GM19239 (cell line): ENCODE data around the gene GRK4.

Source experiments
- DNase-seq: peaks from one replicate; pipeline ENCODE4 v3.0.0; 2011; ENCODE audit warnings: low spot score; ENCODE audit not compliant: insufficient read length
- FAIRE-seq: peaks from 2 replicates; lab custom pipeline; 2011; peaks lifted over from hg19 to GRCh38; lab: Jason Lieb, UNC

Gene GRK4

DNA sequence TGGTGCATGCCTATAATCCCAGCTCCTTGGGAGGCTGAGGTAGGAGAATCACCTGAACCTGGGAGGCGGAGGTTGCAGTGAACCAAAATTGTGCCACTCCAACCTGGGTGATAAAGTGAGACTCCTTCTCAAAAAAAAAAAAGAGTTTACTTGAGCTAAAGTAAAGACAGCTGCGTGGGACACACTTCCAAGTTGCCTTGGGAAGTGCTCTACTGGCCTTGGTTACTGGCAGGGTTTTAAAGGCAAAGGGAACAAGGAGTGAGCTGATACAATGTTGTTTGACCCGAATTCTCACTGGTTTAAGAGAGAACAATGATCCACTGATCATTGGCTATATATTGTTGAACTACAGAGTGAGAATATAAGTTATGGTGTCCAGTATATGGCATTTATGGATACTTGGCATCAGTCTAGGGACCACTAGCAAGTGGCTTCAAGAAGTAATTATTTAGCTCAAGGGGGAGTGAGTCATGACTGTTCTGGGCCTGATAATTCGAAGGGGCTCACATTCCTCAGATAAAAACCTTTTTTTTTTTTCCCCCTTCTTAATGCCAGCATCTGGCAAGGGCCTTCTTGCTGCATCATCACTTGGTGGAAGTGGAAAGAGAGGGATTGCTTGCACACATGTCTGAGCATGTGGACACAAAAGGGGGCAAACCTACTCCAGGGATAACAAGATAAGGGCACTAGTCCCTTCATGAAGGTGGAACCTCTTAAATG lies 32.3 kb downstream of the GRK4 start:
- DNase-seq (no peak), FAIRE-seq (no peak)

DNA sequence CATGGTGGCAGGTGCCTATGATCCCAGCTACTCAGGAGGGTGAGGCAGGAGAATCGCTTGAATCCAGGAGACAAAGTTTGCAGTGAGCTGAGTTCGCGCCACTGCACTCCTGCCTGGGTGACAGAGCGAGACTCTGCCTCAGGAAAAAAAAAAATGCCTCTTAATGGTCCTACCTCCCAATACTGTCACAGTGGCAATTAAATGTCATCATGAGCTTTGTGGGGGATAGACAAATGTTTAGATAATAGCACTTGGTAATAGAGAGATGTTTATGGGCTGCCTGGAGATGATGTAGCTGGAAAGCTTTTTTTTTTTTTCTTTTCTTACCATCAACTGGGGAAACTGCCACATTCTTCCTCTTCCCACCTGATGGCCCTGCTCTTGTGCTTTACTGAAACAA lies 33.0 kb downstream of the GRK4 start:
- no peak for FAIRE-seq
- no peak for DNase-seq

DNA sequence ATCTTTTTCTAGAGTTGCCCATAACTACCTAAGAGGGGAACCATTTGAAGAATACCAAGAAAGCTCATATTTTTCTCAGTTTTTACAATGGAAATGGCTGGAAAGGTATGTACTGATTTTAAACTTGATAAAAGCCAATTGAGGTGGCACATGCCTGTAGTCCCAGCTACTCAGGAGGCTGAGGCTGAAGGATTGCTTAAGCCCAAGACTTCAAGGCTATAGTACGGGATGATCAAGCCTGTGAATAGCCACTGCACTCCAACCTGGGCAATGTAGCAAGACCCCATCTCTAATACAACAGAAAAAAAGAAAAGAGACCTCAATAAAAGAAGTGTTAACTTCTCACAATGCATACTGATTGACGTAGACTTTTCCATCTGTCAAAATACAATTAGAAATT lies 44.4 kb downstream of the GRK4 start:
- DNase-seq = no peak
- no peak for FAIRE-seq

DNA sequence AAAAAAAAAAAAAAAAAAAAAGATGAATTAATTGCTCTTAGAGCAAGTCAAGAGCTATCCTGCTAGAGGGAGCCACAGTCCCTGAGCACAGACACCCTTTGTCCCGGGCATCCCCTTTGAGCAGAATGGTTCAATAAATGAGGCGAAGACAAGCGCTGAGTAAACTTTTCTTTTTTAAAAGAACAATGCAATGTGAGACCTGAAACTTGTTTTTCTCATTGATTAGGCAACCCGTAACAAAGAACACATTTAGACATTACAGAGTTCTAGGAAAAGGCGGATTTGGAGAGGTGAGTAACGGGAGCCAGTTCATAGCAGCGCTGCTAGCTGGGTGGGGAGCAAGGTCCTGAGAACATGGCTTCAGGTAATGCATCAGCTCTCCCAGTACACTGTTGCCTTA lies 46.1 kb downstream of the GRK4 start:
- FAIRE-seq = no peak

DNA sequence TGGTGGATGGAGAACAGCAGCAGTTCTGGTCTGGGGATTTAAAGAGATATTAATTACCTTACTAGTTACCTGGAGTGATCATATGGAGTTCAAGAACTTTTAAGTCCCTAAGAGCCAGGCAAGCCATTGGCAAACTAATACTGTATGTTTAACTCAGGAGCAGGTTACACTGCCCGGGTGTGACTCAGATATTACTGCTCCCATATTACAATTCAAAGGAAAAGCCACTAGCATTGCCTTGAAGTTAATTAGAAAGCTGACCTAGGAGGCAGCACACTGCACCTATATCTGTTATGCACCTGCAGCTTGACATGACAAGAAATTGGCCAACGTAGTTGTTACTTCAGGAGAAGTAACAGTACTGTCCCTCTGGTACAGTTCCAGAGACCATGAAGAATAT lies 47.2 kb downstream of the GRK4 start:
- FAIRE-seq (no peak), DNase-seq (no peak)

More for the DNA sequence above, 46.1 kb downstream of the GRK4 start:
- no peak for DNase-seq

DNA sequence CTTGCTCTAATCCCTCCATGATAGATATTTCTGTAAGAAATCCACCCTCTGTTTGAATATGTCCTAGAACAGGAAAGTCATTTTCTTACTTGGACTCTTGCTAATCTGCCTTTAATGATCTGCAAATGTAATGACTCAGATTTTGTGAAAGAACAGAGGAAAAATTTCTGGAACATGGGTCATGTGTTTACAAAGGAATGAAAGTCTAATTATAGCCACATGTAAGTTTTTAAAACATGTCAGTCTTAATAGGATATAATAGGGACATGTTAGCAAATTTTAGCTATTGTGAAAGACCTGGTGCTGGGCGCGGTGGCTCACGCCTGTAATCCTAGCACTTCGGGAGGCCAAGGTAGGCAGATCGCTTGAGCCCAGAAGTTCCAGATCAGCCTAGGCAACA lies 47.6 kb downstream of the GRK4 start:
- no peak for FAIRE-seq
- DNase-seq = no peak

DNA sequence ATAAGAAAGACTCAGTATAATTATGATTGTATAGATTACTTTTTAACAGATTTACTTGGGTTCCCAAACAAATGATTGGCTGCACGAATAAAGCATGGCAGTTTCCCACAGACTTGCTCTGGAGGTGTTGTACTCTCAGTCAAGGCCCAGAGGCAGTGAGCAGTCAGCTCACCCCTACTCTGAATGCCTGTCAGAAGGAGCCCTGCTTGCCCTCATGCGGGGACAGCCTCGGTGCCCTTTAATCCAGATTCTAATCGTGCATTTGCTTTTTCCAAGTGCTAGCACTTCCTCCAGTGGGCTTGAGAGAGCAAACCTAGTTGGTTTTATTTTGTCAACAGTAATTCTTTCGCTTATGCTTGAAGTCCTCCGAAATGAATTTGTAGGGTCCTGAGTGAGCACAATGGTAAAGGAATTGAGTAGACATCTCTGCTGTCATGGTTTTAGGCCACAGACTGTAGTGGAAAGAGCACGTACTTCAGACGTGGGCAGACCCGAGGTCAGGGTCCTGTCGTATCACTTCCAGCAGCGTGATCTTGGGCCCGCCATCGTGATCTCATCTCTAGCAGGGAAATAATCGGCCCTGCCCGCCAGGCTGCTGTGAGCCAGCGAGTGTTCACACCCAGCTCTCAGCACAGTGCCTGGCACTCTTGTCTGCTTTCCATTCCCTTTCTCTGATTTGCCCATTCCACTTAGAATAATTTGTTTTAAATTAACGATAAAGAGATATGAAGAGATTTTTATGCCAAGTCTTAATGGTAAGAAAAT lies 48.3 kb downstream of the GRK4 start:
- FAIRE-seq = no peak
- DNase-seq = no peak

DNA sequence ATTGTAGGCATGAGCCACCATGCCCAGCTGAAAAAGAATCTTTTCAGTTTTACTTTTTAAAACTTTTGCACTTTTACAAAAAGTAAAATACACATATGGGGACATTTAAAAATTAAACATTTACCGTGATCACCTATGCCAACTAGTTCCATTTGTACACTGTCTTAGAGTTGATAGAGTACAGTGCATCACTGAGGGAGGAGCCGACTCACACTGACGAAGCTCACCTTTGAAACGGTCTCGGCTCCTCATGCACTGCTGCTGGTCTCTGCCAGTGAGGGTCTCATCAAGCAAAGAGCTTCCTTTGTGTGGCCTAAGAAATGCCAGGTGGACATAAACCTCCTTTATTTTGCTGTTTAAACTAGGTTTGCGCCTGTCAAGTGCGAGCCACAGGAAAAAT lies 50.0 kb downstream of the GRK4 start:
- DNase-seq = no peak
- FAIRE-seq = no peak

DNA sequence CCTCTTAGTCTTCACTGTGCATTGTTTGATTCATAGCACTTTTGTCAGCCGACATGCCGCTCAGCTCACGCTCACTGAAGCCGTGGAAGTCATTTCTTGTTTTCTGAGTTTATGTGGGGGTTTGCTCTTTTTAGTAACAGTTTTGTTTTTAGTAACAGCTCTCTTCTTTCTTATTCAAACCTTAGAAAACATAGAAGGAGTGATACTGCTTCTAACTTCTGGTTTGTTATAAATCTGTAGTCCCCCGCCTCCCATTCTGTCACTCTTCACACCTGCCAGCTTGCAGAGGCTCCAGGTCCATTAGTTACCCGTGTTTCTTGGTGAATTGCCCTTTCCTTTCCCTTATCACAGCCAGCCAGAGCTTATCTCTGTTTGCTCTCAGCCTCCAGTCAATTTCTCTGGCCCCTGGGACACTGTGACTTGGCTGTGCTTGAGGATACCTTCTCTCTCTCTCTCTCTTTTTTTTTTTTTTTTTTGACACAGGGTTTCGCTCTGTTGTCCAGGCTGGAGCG lies 50.5 kb downstream of the GRK4 start:
- DNase-seq (peak; percentile 21), FAIRE-seq (peak; percentile 87)

DNA sequence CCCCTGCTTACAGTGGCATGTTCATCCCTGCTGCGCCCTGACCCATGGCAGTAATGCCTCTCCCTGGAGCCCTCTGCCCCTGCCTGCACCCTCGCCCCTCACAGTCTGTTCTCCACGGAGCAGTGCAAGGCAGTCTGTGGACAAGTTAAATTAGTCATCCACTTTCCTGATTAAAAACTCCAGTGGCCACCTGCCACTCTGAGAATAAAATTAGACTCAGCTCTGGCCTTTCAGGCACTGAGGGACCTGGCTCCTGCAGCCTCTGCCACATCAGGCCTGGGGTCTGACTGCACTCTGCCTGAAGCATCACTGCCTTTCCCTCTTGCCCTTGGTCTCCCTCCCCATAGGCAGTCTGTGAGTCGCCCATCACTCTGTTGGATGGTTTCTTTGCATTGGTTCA lies 53.6 kb downstream of the GRK4 start:
- FAIRE-seq (no peak), DNase-seq (no peak)

DNA sequence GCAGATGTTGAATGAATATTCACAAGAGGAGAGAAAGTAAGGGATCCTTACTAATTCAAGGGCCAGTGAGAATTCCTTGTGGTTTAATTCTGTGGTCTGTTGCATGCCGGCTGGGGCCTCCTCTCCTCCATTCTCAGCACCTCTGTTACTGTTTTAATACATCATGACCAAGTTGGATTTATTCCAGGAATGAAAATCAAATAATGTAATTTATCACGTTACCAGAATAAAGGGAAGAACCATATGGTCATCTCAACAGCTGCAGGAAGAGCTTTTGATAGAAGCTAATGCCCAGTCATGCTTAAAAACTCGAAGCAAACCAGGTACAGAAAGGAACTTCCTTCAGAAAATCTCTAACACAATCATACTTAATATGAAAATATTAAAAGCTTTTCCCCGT lies 54.1 kb downstream of the GRK4 start:
- no peak for DNase-seq
- FAIRE-seq = no peak

DNA sequence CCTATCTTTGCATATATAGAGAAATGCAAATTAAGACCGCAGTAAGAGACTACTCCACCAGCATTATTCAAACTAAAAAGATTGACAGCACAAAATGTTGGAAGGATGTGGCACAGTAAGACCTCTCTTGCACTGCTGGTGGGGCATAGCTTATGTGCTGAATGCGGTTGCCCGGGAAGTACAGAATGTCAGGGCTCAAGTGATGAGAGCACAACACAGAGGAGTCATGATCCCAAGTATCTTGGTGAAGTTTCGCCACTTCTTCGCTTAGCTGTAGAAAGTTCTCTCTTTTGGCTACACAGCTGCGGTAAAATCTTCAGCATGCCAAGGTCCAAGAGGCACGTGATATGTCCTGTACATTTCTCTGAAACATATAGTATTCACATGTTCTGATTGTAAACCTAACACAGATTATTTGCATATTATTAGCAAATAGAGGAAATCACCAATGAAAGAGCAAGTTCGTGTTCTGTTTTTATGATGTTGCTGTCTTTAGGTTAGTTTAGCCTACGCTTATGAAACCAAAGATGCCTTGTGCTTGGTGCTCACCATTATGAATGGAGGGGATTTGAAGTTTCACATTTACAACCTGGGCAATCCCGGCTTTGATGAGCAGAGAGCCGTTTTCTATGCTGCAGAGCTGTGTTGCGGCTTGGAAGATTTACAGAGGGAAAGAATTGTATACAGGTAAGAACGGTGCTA lies 55.9 kb downstream of the GRK4 start:
- DNase-seq = no peak
- no peak for FAIRE-seq

DNA sequence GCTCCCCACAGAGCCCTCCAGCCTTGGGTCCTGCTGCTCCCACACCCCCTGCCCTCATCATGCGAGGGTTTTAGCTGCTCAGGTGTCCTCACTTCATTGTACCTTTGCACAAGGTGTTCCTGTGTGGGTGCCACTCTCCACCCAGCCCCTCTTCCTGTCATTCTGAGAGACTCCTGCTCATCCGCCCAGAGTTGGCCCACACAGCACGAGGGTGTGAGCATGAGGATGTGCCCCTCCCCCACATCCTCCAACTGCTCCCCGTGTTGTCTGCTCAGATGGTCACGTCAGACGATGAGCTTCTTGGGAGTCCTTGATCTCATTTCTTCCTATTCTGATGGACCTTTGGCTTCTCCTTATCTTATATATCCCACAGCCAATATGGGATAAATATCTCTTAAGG lies 57.8 kb downstream of the GRK4 start:
- FAIRE-seq (no peak), DNase-seq (no peak)

DNA sequence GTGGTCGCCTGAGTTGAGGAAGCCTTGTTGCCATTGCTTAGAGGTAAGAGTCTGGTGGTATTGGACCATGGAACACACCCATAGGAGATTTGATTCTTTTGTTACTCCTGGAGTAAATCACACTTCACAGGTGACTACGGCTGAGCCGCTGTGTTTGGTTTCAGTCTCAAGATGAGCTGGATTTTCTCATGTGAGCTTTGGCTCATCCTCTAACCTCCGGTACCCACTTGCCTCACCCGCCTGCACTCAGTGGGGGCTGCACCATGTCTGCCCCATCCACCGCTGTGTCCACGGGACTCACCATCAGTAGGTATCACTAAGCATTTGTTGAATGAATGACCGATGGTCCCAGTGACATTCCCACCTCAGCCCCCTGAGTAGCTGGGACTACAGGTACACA lies 58.3 kb downstream of the GRK4 start:
- no peak for DNase-seq
- no peak for FAIRE-seq

DNA sequence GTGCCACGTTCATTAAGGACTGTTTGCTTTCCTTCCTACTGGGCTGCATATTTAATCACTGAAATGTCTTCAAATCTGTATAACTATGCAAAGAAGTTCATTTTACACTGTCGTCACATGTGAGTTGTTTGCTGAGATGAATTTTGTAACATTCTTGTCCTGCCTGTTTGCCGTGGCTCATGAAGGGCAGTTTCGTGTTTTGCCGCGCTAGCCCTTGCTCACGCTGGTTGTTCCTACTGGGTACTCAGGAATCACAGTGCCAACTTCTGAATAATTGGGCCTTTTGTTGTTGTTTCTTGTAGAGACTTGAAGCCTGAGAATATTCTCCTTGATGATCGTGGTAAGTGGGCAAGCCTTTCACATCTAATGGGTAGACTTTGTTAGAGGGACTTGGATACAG lies 58.7 kb downstream of the GRK4 start:
- FAIRE-seq (no peak), DNase-seq (no peak)

DNA sequence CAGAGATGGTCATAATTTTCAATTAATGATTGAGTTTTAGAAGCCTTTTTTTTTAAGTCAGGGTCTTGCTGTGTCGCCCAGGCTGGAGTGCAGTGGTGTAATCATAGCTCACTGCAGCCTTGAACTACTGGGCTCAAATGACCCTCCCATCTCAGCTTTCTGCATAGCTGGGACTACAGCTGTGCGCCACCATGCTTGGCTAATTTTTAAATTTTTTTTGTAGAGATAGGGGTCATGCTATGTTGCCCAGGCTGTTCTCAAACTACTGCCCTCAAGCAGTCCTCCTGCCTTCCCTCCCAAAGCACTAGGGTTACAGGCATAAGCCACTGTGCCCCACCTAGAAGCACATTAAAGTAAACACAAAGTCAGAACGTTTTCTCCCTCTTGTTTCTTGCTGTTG lies 59.3 kb downstream of the GRK4 start:
- DNase-seq (no peak), FAIRE-seq (no peak)

DNA sequence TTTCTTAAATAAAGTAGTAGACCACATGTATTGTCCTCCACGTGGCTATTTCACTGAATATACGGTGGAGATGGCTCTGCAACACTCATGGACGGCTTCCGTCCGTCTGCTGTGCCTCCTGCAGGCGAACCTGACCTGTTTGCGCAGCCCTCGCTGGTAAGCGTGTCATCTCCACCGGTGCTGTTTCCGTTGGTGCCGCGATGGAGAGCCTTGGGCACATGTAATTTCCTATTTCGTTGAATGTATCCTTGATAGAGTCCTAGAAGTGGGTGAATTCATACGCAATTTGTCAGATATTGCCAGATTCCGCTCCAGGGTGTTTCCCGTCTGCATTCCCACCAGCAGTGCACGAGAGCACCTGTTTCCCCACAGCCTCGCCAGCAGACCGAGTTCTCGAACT lies 62.5 kb downstream of the GRK4 start:
- DNase-seq = no peak
- no peak for FAIRE-seq

DNA sequence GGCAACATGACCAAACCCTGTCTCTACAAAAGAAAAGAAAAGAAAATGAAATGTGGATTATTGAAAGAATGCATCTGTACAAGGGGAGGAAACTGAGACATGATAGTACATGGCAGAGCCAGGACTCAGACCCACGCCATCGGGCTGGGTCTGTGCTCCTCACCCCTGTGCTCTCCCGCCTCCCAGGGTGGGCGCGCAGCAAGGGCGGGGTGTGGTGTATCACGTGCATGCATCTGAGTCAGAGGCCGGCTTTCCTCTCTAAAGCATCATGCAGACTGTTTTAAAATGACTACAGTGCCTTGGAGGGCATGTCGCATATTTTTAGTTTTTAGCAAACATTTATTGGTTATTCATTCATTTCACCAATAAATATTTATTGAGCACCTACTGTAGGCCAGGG lies 63.2 kb downstream of the GRK4 start:
- no peak for FAIRE-seq
- DNase-seq = no peak

DNA sequence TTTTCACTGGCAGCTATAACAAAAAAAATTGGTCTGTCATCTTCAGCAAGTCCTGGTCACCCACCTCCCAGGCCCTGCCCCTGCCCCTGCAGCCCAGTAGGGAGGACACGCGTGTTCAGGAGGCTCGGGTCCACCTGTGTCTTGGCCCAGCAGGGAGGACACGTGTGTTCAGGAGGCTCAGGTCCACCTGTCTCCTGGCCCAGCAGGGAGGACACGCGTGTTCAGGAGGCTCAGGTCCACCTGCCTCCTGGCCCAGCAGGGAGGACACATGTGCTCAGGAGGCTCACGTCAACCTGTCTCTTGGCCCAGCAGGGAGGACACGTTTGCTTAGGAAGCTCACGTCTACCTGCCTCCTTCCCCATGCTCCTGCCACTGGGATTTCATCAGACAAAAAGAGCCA lies 66.1 kb downstream of the GRK4 start:
- no peak for DNase-seq
- no peak for FAIRE-seq

DNA sequence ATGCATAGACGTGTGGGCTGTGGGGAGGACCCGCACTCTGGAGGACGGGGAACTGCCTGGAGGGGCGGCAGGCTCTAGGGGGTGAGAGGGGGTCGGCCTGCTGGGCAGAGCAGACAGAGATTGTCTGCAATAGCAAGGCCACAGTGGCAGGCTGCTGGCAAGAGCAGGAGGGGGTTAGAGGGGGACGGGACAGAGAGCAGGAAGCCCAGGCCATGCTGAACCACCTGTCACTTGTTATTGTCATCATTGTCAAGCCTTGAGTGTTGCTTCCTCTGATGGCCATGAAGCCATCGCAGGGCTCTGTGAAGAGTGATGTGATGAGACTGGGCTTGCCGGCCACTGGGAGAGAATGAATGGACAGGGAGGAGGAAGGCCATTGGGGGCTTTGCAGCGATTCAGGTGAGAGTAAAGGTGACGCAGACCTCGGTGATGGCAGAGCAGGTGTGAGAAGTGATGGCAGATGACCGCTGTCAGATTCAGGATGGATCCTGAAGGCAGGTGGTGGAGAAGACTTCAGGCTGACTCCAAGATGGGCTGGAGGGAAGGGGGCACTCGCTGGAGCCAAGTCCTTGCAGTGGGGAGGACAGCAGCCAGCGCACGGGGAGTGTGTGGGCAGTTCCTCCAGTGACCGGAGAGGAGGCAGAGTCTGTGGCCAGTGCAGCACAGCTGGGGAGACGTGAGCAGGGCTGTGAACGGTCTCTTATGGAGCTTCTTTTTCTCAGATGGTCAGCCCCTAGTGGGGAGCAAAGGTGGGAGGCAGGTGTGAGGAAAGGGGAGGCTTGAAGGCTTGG lies 67.4 kb downstream of the GRK4 start:
- FAIRE-seq (no peak), DNase-seq (no peak)
